Measurements from ENCODE around the gene TMPRSS4. TPM values are rescaled to one million over a fixed set of nuclear protein-coding genes. Genes with fewer than 3 reads are reported as not detected.

TMPRSS4 gene
- total RNA-seq, 1 experiment from 2014 or later, result 1.5 TPM

DNA sequence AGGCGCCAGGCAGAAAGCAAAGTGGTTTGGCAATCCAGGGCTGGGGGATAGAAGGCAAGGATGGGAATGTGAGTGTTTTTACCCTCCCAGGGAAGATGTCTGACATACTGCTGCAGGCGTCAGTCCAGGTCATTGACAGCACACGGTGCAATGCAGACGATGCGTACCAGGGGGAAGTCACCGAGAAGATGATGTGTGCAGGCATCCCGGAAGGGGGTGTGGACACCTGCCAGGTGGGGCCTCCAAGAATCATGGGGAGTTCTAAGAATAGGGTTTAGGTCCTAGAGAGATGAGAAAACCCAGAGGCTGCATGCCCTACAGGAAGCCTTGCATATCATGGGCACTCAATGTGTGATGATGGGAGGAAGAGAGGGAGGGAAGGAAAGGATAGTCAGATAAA lies 38.2 kb downstream of the TMPRSS4 start:
- DNase-seq (ENCODE audit: low read depth, low spot score) (no peak), ATAC-seq (no peak)
- Histone ChIP-seq H3K36me3 (ENCODE audit: control insufficient read depth in 1 of 2, insufficient read depth in 2 of 2, low read length in 2 of 2) (no peaks in the 10 kb centered on the region), H3K4me1 (ENCODE audit: control insufficient read depth in 1 of 2, insufficient read depth in 2 of 2, low read length in 2 of 2) (no peaks in the 10 kb centered on the region), H3K9ac (ENCODE audit: low read length) (no peak overlapping the region), H4K20me1 (ENCODE audit: insufficient read depth) (no peaks in the 10 kb centered on the region), H3K27ac (ENCODE audit: low read depth, low read length) (no peak overlapping the region), H2AFZ (ENCODE audit: low read depth, low read length, poor library complexity, severe bottlenecking) (no peak overlapping the region), H3K79me2 (ENCODE audit: insufficient read depth, low read length) (no peaks in the 10 kb centered on the region), H3K27me3 (ENCODE audit: insufficient read depth, low read length) (no peaks in the 10 kb centered on the region), H3K4me3 (replicated peaks in 1 of 2; ENCODE audit: low read depth in 1 of 2, low read length in 2 of 2) (no peak overlapping the region), H3K9me3 (ENCODE audit: control insufficient read depth in 1 of 2, insufficient read depth in 1 of 2, low read depth in 1 of 2, low read length in 2 of 2) (no peaks in the 10 kb centered on the region), H3K9me2 (ENCODE audit: insufficient read depth) (no peaks in the 10 kb centered on the region), H3K4me2 (ENCODE audit: low read length) (no peak overlapping the region)
- no TSS peak for BruUV-seq (replicated peaks)
- intact Hi-C loops (cut with micrococcal nuclease), result no loop called here
- ChIA-PET POLR2A (no interaction called here), CTCF (no interaction called here), RAD21 (ENCODE audit: low non-redundant PET in 1 of 2, low total read pairs in 2 of 2, uncharacterized antibody in 2 of 2, unreplicated experiment in 2 of 2) (no interaction called here)
- no peak for TF ChIP-seq CEBPB (IDR thresholded peaks at IDR 0.05; ENCODE audit: low read depth)
- no peak for TF ChIP-seq JUND (IDR thresholded peaks at IDR 0.05)
- TF ChIP-seq, protein P1, sequence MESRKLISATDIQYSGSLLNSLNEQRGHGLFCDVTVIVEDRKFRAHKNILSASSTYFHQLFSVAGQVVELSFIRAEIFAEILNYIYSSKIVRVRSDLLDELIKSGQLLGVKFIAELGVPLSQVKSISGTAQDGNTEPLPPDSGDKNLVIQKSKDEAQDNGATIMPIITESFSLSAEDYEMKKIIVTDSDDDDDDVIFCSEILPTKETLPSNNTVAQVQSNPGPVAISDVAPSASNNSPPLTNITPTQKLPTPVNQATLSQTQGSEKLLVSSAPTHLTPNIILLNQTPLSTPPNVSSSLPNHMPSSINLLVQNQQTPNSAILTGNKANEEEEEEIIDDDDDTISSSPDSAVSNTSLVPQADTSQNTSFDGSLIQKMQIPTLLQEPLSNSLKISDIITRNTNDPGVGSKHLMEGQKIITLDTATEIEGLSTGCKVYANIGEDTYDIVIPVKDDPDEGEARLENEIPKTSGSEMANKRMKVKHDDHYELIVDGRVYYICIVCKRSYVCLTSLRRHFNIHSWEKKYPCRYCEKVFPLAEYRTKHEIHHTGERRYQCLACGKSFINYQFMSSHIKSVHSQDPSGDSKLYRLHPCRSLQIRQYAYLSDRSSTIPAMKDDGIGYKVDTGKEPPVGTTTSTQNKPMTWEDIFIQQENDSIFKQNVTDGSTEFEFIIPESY (IDR thresholded peaks at IDR 0.05; ENCODE audit: extremely low read depth, insufficient replicate concordance, low read length), result no peak
- TF ChIP-seq SRF (IDR thresholded peaks at IDR 0.05; ENCODE audit: low read depth), result no peak
- TF ChIP-seq ZNF274 (IDR thresholded peaks at IDR 0.05; ENCODE audit: low read depth, low read length), result no peak
- no peak for TF ChIP-seq SIN3A (IDR thresholded peaks at IDR 0.05; ENCODE audit: low read depth)
- no peak for TF ChIP-seq POLR2AphosphoS5 (IDR thresholded peaks at IDR 0.05; ENCODE audit: low read depth, low read length)

DNA sequence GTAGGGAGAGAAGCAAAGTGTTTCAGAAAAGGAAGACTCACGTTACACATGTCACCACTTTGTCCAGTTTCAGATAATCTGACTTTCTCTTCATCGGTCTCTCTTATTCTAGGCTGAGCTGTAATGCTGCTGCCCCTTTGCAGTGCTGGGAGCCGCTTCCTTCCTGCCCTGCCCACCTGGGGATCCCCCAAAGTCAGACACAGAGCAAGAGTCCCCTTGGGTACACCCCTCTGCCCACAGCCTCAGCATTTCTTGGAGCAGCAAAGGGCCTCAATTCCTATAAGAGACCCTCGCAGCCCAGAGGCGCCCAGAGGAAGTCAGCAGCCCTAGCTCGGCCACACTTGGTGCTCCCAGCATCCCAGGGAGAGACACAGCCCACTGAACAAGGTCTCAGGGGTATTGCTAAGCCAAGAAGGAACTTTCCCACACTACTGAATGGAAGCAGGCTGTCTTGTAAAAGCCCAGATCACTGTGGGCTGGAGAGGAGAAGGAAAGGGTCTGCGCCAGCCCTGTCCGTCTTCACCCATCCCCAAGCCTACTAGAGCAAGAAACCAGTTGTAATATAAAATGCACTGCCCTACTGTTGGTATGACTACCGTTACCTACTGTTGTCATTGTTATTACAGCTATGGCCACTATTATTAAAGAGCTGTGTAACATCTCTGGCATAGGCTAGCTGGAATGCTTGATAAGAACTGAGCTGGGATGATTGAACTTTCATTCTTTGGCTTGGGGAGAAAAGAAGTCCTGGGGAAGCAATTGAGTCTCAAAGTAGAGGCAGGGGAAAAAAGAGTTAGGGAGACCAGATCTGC lies 41.1 kb downstream of the TMPRSS4 start:
- ChIA-PET POLR2A (no interaction called here), CTCF (no interaction called here)
- BruUV-seq (replicated peaks), result no TSS peak
- TF ChIP-seq EGR1 (IDR thresholded peaks at IDR 0.05; ENCODE audit: low read depth), result no peak
- TF ChIP-seq TCF7L2 (IDR thresholded peaks at IDR 0.05; ENCODE audit: borderline replicate concordance, extremely low read depth, insufficient read depth, insufficient read length), result no peak
- no peak for TF ChIP-seq POLR2A (IDR thresholded peaks at IDR 0.05; ENCODE audit: borderline replicate concordance, extremely low read depth, insufficient read depth, insufficient read length)
- TF ChIP-seq, protein P1 (IDR thresholded peaks at IDR 0.05; ENCODE audit: extremely low read depth, insufficient replicate concordance, low read length), result no peak
- no peak for TF ChIP-seq YY1 (IDR thresholded peaks at IDR 0.05; ENCODE audit: extremely low read depth, insufficient replicate concordance, low read depth, low read length)
- no peak for TF ChIP-seq SP1 (IDR thresholded peaks at IDR 0.05; ENCODE audit: low read depth)
- TF ChIP-seq FOSL1 (IDR thresholded peaks at IDR 0.05; ENCODE audit: low read depth), result no peak
- TF ChIP-seq SRF (IDR thresholded peaks at IDR 0.05; ENCODE audit: low read depth), result no peak
- TF ChIP-seq, protein P2, sequence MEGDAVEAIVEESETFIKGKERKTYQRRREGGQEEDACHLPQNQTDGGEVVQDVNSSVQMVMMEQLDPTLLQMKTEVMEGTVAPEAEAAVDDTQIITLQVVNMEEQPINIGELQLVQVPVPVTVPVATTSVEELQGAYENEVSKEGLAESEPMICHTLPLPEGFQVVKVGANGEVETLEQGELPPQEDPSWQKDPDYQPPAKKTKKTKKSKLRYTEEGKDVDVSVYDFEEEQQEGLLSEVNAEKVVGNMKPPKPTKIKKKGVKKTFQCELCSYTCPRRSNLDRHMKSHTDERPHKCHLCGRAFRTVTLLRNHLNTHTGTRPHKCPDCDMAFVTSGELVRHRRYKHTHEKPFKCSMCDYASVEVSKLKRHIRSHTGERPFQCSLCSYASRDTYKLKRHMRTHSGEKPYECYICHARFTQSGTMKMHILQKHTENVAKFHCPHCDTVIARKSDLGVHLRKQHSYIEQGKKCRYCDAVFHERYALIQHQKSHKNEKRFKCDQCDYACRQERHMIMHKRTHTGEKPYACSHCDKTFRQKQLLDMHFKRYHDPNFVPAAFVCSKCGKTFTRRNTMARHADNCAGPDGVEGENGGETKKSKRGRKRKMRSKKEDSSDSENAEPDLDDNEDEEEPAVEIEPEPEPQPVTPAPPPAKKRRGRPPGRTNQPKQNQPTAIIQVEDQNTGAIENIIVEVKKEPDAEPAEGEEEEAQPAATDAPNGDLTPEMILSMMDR (IDR thresholded peaks at IDR 0.05 in 2 of 3, conservative IDR thresholded peaks at IDR 0.05 in 1 of 3; ENCODE audit: borderline replicate concordance in 1 of 3, insufficient read depth in 1 of 3, low read depth in 2 of 3, low read length in 2 of 3), result no peak

More for the DNA sequence above, 41.1 kb downstream of the TMPRSS4 start:
- Histone ChIP-seq H3K36me3 (ENCODE audit: control insufficient read depth in 1 of 2, insufficient read depth in 2 of 2, low read length in 2 of 2) (no peaks in the 10 kb centered on the region), H2AFZ (ENCODE audit: low read depth, low read length, poor library complexity, severe bottlenecking) (no peak overlapping the region), H3K9ac (ENCODE audit: low read length) (no peak overlapping the region), H3K4me1 (ENCODE audit: control insufficient read depth in 1 of 2, insufficient read depth in 2 of 2, low read length in 2 of 2) (no peaks in the 10 kb centered on the region), H3K27me3 (ENCODE audit: insufficient read depth, low read length) (no peaks in the 10 kb centered on the region), H3K27ac (ENCODE audit: low read depth, low read length) (no peak overlapping the region), H4K20me1 (ENCODE audit: insufficient read depth) (no peaks in the 10 kb centered on the region), H3K9me3 (ENCODE audit: control insufficient read depth in 1 of 2, insufficient read depth in 1 of 2, low read depth in 1 of 2, low read length in 2 of 2) (no peaks in the 10 kb centered on the region), H3K4me3 (replicated peaks in 1 of 2; ENCODE audit: low read depth in 1 of 2, low read length in 2 of 2) (no peak overlapping the region), H3K4me2 (ENCODE audit: low read length) (no peak overlapping the region), H3K9me2 (ENCODE audit: insufficient read depth) (no peaks in the 10 kb centered on the region), H3K79me2 (ENCODE audit: insufficient read depth, low read length) (no peaks in the 10 kb centered on the region)
- RAD21 ChIA-PET (ENCODE audit: low non-redundant PET in 1 of 2, low total read pairs in 2 of 2, uncharacterized antibody in 2 of 2, unreplicated experiment in 2 of 2), result no interaction called here
- intact Hi-C loops (cut with micrococcal nuclease), result no loop called here
- DNase-seq (ENCODE audit: low read depth, low spot score) (no peak), ATAC-seq (no peak)

Measured in HCT116 (cell line).